K562 (cell line): Measurements from ENCODE around the gene ARPC2. TPM values are rescaled to one million over a fixed set of nuclear protein-coding genes. Genes with fewer than 3 reads are reported as not detected.

Source experiments
- BRD4 ChIP-seq: fragments of 200-600 bp; sonication (generic); IDR thresholded peaks from 2 replicates; pipeline ENCODE4 v1.6.1; 2017; ENCODE audit warnings: inconsistent platforms
- POLR3G ChIP-seq: IDR thresholded peaks from 2 replicates; pipeline ENCODE4 v1.6.1; 2011; ENCODE audit not compliant: insufficient read length, insufficient replicate concordance; ENCODE audit errors: extremely low read depth
- RBFOX2 ChIP-seq: fragments of 200-400 bp; formaldehyde crosslinking; IDR thresholded peaks from 2 replicates; pipeline ENCODE4 v1.6.1; 2017; ENCODE audit warnings: low read depth, mild to moderate bottlenecking, low read length, moderate library complexity
- RCOR1 ChIP-seq, 2 experiments: IDR thresholded peaks; 2 replicates each; pipeline ENCODE4 v1.6.1; 2012; ENCODE audit warnings: low read depth in 2 of 2, low read length in 2 of 2, borderline replicate concordance in 1 of 2, improper control_type of control experiment in 1 of 2
- SRF ChIP-seq, 2 experiments: fragments of 250-450, 450-650 bp in 1 of 2; sonication (Bioruptor Pico) in 1 of 2; sonication (generic) in 1 of 2; formaldehyde crosslinking; IDR thresholded peaks; 2 replicates each; pipeline versions ENCODE4 v1.5.0 to v1.5.1; 2020 to 2022; ENCODE audit warnings: mild to moderate bottlenecking in 1 of 2, missing genetic modification reagents in 1 of 2
- TCF3 ChIP-seq: sonication (generic); formaldehyde crosslinking; IDR thresholded peaks from 2 replicates; pipeline ENCODE4 v1.4.0; 2020; ENCODE audit warnings: mild to moderate bottlenecking, missing genetic modification reagents
- polyA plus RNA-seq, 8 experiments: library from polyadenylated mRNA; depleted of rRNA in 4 of 8; stranded (reverse) in 5 of 8; unstranded in 3 of 8; fragments of >200 nt; fragmentation: Nextera tagmentation in 2 of 8; fragmentation: Illumina TruSeq in 1 of 8; extraction: Ambion mirVana in 2 of 8; extraction: Trizol in 1 of 8; gene quantifications; 2 replicates each; pipeline versions ENCODE4 v1.2.1 to v1.2.3, GENCODE V29; 2011 to 2014; ENCODE audit warnings: inconsistent platforms in 1 of 8, missing spikeins in 1 of 8
- total RNA-seq, 7 experiments: library from RNA; depleted of rRNA in 6 of 7; stranded (reverse); fragments of >200 nt in 6 of 7; fragmentation: Illumina TruSeq in 2 of 7; extraction: Trizol in 2 of 7; gene quantifications; 2 replicates each; pipeline versions ENCODE4 v1.2.1 to v1.2.3, GENCODE V29; 2011 to 2021; ENCODE audit warnings: low replicate concordance in 1 of 7
- TF ChIP-seq, protein P1 (sequence below), 3 experiments: IDR thresholded peaks in 2 of 3; conservative IDR thresholded peaks in 1 of 3; 2 replicates each; pipeline ENCODE4 v1.5.1; 2011 to 2012; ENCODE audit warnings: low read length in 3 of 3, mild to moderate bottlenecking in 3 of 3, control low read depth in 2 of 3, improper control_type of control experiment in 1 of 3, inconsistent platforms in 1 of 3, low read depth in 1 of 3, mixed read lengths in 1 of 3, moderate library complexity in 1 of 3; ENCODE audit not compliant: insufficient read depth in 2 of 3
- TF ChIP-seq, protein P2 (sequence below), 2 experiments: IDR thresholded peaks; 2 replicates each; pipeline ENCODE4 v1.6.1; 2012; ENCODE audit warnings: improper control_type of control experiment in 2 of 2, low read depth in 2 of 2, low read length in 2 of 2, borderline replicate concordance in 1 of 2
- TF ChIP-seq, protein P3 (sequence below): sonication (generic); formaldehyde crosslinking; IDR thresholded peaks from 2 replicates; pipeline ENCODE4 v1.8.0; 2022; ENCODE audit warnings: missing genetic modification reagents, mild to moderate bottlenecking, moderate library complexity, borderline replicate concordance
- TF ChIP-seq, protein P4 (sequence below): fragments of 250-450 bp; sonication (Bioruptor Pico); IDR thresholded peaks from 2 replicates; pipeline ENCODE4 v1.4.0; 2020; ENCODE audit warnings: mild to moderate bottlenecking, moderate library complexity
- TF ChIP-seq, protein P5 (sequence below): sonication (generic); formaldehyde crosslinking; IDR thresholded peaks from 2 replicates; pipeline ENCODE4 v1.8.0; 2023; ENCODE audit warnings: mild to moderate bottlenecking, missing genetic modification reagents

ARPC2 gene
- total and polyA plus RNA-seq, 9 of the 15 experiments (the other 6 are each of a cell fraction or from before 2014, with no cell fraction given) = 81.9 to 187 (median 103) TPM

DNA sequence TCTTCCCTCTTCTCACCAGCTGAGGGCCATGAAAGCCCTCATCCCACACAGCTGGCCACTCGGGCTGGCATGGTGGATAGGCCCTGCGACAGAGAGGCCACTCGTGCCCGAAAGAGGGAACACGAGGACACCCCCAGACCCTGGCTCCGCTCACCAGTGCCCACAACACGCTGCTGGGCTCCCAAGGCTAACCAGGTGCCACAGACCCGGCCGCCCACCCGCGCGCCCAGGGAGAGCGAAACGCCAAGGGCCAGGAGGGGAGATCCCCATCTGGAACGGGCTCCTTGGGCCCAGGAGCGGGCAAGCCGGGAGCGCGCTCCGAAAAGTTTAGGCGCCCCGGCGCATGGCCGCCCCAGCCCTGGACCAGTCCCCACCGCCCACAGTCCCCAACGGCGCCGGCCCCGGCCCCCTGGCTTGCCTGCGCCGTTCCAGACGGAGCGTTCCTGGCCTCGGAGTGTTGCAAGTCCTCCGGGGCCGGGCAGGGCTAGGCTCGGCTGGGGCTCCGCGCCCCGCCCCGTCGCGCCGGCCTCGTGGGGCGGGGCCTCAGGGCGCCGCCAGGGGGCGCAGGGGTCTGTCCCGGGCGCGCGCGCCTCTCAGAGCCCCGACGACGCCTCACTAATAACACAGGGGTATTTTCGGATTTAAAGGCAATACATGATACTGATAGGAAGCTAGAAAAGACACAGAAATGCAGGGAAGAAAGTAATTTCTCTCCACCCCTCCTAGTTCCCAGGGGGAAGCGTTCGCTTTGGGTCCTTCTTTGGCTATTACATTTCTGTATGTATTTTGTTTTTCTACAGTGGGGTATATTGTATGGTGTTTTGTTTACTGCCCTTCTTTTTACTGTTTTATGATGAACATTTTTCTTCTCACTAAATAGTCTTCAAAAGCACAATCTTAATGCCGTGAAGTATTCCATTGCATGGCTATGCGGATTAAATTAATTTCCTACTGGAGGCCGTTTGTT is 75.3 kb downstream of the ARPC2 start, which contains the start of gene TMBIM1 (continued):
- TF ChIP-seq TCF3 (CRISPR knock-in tag) (0 out of 2 replicates have a peak, but pooled peaks have one; percentile 14), RBFOX2 (peak; percentile 79), SRF (CRISPR knock-in tag; IDR thresholded peaks at IDR 0.05) (no peak), POLR3G (no peak), BRD4 (no peak), RCOR1 (IDR thresholded peaks at IDR 0.05; ENCODE audit: borderline replicate concordance in 1 of 2, low read depth in 2 of 2, low read length in 2 of 2) (peak in 1 of 2 experiments; percentile 66; a peak in 1 of 4 replicates)
- TF ChIP-seq, protein P1, sequence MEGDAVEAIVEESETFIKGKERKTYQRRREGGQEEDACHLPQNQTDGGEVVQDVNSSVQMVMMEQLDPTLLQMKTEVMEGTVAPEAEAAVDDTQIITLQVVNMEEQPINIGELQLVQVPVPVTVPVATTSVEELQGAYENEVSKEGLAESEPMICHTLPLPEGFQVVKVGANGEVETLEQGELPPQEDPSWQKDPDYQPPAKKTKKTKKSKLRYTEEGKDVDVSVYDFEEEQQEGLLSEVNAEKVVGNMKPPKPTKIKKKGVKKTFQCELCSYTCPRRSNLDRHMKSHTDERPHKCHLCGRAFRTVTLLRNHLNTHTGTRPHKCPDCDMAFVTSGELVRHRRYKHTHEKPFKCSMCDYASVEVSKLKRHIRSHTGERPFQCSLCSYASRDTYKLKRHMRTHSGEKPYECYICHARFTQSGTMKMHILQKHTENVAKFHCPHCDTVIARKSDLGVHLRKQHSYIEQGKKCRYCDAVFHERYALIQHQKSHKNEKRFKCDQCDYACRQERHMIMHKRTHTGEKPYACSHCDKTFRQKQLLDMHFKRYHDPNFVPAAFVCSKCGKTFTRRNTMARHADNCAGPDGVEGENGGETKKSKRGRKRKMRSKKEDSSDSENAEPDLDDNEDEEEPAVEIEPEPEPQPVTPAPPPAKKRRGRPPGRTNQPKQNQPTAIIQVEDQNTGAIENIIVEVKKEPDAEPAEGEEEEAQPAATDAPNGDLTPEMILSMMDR (IDR thresholded peaks at IDR 0.05 in 2 of 3, conservative IDR thresholded peaks at IDR 0.05 in 1 of 3; ENCODE audit: insufficient read depth in 2 of 3, low read depth in 1 of 3, low read length in 3 of 3) = peak; percentile 60 to 76 (median 63)
- TF ChIP-seq, protein P2, sequence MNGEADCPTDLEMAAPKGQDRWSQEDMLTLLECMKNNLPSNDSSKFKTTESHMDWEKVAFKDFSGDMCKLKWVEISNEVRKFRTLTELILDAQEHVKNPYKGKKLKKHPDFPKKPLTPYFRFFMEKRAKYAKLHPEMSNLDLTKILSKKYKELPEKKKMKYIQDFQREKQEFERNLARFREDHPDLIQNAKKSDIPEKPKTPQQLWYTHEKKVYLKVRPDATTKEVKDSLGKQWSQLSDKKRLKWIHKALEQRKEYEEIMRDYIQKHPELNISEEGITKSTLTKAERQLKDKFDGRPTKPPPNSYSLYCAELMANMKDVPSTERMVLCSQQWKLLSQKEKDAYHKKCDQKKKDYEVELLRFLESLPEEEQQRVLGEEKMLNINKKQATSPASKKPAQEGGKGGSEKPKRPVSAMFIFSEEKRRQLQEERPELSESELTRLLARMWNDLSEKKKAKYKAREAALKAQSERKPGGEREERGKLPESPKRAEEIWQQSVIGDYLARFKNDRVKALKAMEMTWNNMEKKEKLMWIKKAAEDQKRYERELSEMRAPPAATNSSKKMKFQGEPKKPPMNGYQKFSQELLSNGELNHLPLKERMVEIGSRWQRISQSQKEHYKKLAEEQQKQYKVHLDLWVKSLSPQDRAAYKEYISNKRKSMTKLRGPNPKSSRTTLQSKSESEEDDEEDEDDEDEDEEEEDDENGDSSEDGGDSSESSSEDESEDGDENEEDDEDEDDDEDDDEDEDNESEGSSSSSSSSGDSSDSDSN (IDR thresholded peaks at IDR 0.05; ENCODE audit: borderline replicate concordance in 1 of 2, low read depth in 2 of 2, low read length in 2 of 2) = peak in 1 of 2 experiments; percentile 79; a peak in 2 of 4 replicates
- TF ChIP-seq, protein P3, sequence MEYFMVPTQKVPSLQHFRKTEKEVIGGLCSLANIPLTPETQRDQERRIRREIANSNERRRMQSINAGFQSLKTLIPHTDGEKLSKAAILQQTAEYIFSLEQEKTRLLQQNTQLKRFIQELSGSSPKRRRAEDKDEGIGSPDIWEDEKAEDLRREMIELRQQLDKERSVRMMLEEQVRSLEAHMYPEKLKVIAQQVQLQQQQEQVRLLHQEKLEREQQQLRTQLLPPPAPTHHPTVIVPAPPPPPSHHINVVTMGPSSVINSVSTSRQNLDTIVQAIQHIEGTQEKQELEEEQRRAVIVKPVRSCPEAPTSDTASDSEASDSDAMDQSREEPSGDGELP (CRISPR knock-in tag) = peak; percentile 62; the same call in 1 of the 2 replicates
- TF ChIP-seq, protein P4, sequence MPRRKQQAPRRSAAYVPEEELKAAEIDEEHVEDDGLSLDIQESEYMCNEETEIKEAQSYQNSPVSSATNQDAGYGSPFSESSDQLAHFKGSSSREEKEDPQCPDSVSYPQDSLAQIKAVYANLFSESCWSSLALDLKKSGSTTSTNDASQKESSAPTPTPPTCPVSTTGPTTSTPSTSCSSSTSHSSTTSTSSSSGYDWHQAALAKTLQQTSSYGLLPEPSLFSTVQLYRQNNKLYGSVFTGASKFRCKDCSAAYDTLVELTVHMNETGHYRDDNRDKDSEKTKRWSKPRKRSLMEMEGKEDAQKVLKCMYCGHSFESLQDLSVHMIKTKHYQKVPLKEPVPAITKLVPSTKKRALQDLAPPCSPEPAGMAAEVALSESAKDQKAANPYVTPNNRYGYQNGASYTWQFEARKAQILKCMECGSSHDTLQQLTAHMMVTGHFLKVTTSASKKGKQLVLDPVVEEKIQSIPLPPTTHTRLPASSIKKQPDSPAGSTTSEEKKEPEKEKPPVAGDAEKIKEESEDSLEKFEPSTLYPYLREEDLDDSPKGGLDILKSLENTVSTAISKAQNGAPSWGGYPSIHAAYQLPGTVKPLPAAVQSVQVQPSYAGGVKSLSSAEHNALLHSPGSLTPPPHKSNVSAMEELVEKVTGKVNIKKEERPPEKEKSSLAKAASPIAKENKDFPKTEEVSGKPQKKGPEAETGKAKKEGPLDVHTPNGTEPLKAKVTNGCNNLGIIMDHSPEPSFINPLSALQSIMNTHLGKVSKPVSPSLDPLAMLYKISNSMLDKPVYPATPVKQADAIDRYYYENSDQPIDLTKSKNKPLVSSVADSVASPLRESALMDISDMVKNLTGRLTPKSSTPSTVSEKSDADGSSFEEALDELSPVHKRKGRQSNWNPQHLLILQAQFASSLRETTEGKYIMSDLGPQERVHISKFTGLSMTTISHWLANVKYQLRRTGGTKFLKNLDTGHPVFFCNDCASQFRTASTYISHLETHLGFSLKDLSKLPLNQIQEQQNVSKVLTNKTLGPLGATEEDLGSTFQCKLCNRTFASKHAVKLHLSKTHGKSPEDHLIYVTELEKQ (CRISPR knock-in tag) = no peak
- TF ChIP-seq, protein P5, sequence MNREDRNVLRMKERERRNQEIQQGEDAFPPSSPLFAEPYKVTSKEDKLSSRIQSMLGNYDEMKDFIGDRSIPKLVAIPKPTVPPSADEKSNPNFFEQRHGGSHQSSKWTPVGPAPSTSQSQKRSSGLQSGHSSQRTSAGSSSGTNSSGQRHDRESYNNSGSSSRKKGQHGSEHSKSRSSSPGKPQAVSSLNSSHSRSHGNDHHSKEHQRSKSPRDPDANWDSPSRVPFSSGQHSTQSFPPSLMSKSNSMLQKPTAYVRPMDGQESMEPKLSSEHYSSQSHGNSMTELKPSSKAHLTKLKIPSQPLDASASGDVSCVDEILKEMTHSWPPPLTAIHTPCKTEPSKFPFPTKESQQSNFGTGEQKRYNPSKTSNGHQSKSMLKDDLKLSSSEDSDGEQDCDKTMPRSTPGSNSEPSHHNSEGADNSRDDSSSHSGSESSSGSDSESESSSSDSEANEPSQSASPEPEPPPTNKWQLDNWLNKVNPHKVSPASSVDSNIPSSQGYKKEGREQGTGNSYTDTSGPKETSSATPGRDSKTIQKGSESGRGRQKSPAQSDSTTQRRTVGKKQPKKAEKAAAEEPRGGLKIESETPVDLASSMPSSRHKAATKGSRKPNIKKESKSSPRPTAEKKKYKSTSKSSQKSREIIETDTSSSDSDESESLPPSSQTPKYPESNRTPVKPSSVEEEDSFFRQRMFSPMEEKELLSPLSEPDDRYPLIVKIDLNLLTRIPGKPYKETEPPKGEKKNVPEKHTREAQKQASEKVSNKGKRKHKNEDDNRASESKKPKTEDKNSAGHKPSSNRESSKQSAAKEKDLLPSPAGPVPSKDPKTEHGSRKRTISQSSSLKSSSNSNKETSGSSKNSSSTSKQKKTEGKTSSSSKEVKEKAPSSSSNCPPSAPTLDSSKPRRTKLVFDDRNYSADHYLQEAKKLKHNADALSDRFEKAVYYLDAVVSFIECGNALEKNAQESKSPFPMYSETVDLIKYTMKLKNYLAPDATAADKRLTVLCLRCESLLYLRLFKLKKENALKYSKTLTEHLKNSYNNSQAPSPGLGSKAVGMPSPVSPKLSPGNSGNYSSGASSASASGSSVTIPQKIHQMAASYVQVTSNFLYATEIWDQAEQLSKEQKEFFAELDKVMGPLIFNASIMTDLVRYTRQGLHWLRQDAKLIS = 0 out of 2 replicates have a peak, but pooled peaks have one; percentile 13
